HepG2 (cell line): ENCODE data around the gene RECQL5. TPM values are rescaled to one million over a fixed set of nuclear protein-coding genes. Genes with fewer than 3 reads are reported as not detected.
A peak's percentile ranks its signal among the peaks of the same experiment; 100 is the strongest.

Experiments
- ATF7 ChIP-seq, 2 experiments: fragments of 450-650 bp in 1 of 2; sonication (generic) in 1 of 2; formaldehyde crosslinking in 1 of 2; IDR thresholded peaks; 2 replicates each; pipeline versions ENCODE4 v1.4.0 to v1.6.1; 2016 to 2020; ENCODE audit warnings: antibody characterized with exemption in 1 of 2, mild to moderate bottlenecking in 1 of 2, missing genetic modification reagents in 1 of 2
- CBFB ChIP-seq: sonication (generic); formaldehyde crosslinking; IDR thresholded peaks from 2 replicates; pipeline ENCODE4 v1.4.0; 2020; ENCODE audit warnings: missing genetic modification reagents
- EED ChIP-seq: sonication (generic); formaldehyde crosslinking; IDR thresholded peaks from 2 replicates; pipeline ENCODE4 v1.5.0; 2020; ENCODE audit warnings: mild to moderate bottlenecking, missing genetic modification reagents
- HNRNPL ChIP-seq: fragments of 200-400 bp; formaldehyde crosslinking; IDR thresholded peaks from 2 replicates; pipeline ENCODE4 v1.6.1; 2017; ENCODE audit warnings: mild to moderate bottlenecking, low read depth, low read length
- HNRNPLL ChIP-seq: fragments of 200-400 bp; formaldehyde crosslinking; IDR thresholded peaks from 2 replicates; pipeline ENCODE4 v1.6.1; 2017; ENCODE audit warnings: mild to moderate bottlenecking, low read depth, low read length; ENCODE audit not compliant: poor library complexity, severe bottlenecking
- HOXA3 ChIP-seq: sonication (generic); formaldehyde crosslinking; IDR thresholded peaks from 2 replicates; pipeline ENCODE4 v1.5.0; 2020; ENCODE audit warnings: missing genetic modification reagents
- MAZ ChIP-seq, 2 experiments: sonication (generic) in 1 of 2; formaldehyde crosslinking in 1 of 2; IDR thresholded peaks; 2 replicates each; pipeline versions ENCODE4 v1.5.0 to v1.6.1; 2012 to 2020; ENCODE audit warnings: low read depth in 2 of 2, mild to moderate bottlenecking in 2 of 2, borderline replicate concordance in 1 of 2, improper control_type of control experiment in 1 of 2, low read length in 1 of 2, missing genetic modification reagents in 1 of 2, moderate library complexity in 1 of 2
- PCBP1 ChIP-seq: fragments of 200-400 bp; formaldehyde crosslinking; IDR thresholded peaks from 2 replicates; pipeline ENCODE4 v1.6.1; 2017; ENCODE audit warnings: mild to moderate bottlenecking, low read depth, low read length, borderline replicate concordance
- RAD21 ChIP-seq: fragments of 450-650 bp; formaldehyde crosslinking; IDR thresholded peaks from 2 replicates; pipeline ENCODE4 v1.5.0; 2020; ENCODE audit warnings: mild to moderate bottlenecking
- SMAD1 ChIP-seq: sonication (generic); formaldehyde crosslinking; IDR thresholded peaks from 2 replicates; pipeline ENCODE4 v1.4.0; 2020; ENCODE audit warnings: missing genetic modification reagents, low read depth, mild to moderate bottlenecking, borderline replicate concordance
- SMC3 ChIP-seq: IDR thresholded peaks from 2 replicates; pipeline ENCODE4 v1.6.1; 2011; ENCODE audit warnings: low read length, improper control_type of control experiment
- STAG1 ChIP-seq: sonication (generic); formaldehyde crosslinking; IDR thresholded peaks from 2 replicates; pipeline ENCODE4 v1.4.0; 2020; ENCODE audit warnings: missing genetic modification reagents
- TSC22D2 ChIP-seq: sonication (generic); formaldehyde crosslinking; IDR thresholded peaks from 2 replicates; pipeline ENCODE4 v1.5.1; 2020; ENCODE audit warnings: missing genetic modification reagents, mild to moderate bottlenecking, borderline replicate concordance
- ZFY ChIP-seq: sonication (generic); formaldehyde crosslinking; IDR thresholded peaks from 2 replicates; pipeline ENCODE4 v1.4.0; 2020; ENCODE audit warnings: missing genetic modification reagents
- ZNF530 ChIP-seq: sonication (generic); formaldehyde crosslinking; IDR thresholded peaks from 2 replicates; pipeline ENCODE4 v1.5.0; 2020; ENCODE audit warnings: low read depth, mild to moderate bottlenecking, missing genetic modification reagents
- ZNF574 ChIP-seq: sonication (generic); formaldehyde crosslinking; IDR thresholded peaks from 2 replicates; pipeline ENCODE4 v1.4.0; 2020; ENCODE audit warnings: missing genetic modification reagents
- ZNF83 ChIP-seq: sonication (generic); formaldehyde crosslinking; IDR thresholded peaks from 2 replicates; pipeline ENCODE4 v1.4.0; 2020; ENCODE audit warnings: missing genetic modification reagents, mild to moderate bottlenecking, borderline replicate concordance
- ZNF891 ChIP-seq: sonication (generic); formaldehyde crosslinking; IDR thresholded peaks from 2 replicates; pipeline ENCODE4 v1.5.0; 2020; ENCODE audit warnings: mild to moderate bottlenecking, missing genetic modification reagents
- polyA plus RNA-seq, 8 experiments: library from polyadenylated mRNA; depleted of rRNA in 3 of 8; stranded (reverse) in 7 of 8; unstranded in 1 of 8; fragments of >200 nt; fragmentation: Illumina TruSeq in 4 of 8; extraction: Trizol in 4 of 8; gene quantifications; 2 replicates each; pipeline versions ENCODE4 v1.2.1 to v1.2.3, GENCODE V29; 2011 to 2016; ENCODE audit warnings: low read depth in 4 of 8, missing spikeins in 1 of 8, mixed read lengths in 1 of 8; ENCODE audit not compliant: insufficient read depth in 1 of 8
- total RNA-seq, 5 experiments: library from RNA; depleted of rRNA; stranded (reverse); fragments of >200 nt; fragmentation: Illumina TruSeq; extraction: Trizol; gene quantifications; 2 replicates each; pipeline ENCODE4 v1.2.3, GENCODE V29; 2016; ENCODE audit warnings: low read depth in 1 of 5
- TF ChIP-seq, protein P1 (sequence below): sonication (generic); formaldehyde crosslinking; IDR thresholded peaks from 2 replicates; pipeline ENCODE4 v1.9.0; 2021; ENCODE audit warnings: missing genetic modification reagents, borderline replicate concordance
- TF ChIP-seq, protein P2 (sequence below): sonication (generic); formaldehyde crosslinking; IDR thresholded peaks from 2 replicates; pipeline ENCODE4 v1.4.0; 2020; ENCODE audit warnings: low read depth, mild to moderate bottlenecking, missing genetic modification reagents

RECQL5 gene
- total and polyA plus RNA-seq, 2 of the 13 experiments (the other 11 are each of a cell fraction or from before 2014, with no cell fraction given), result 27.7 to 32.0 TPM

DNA sequence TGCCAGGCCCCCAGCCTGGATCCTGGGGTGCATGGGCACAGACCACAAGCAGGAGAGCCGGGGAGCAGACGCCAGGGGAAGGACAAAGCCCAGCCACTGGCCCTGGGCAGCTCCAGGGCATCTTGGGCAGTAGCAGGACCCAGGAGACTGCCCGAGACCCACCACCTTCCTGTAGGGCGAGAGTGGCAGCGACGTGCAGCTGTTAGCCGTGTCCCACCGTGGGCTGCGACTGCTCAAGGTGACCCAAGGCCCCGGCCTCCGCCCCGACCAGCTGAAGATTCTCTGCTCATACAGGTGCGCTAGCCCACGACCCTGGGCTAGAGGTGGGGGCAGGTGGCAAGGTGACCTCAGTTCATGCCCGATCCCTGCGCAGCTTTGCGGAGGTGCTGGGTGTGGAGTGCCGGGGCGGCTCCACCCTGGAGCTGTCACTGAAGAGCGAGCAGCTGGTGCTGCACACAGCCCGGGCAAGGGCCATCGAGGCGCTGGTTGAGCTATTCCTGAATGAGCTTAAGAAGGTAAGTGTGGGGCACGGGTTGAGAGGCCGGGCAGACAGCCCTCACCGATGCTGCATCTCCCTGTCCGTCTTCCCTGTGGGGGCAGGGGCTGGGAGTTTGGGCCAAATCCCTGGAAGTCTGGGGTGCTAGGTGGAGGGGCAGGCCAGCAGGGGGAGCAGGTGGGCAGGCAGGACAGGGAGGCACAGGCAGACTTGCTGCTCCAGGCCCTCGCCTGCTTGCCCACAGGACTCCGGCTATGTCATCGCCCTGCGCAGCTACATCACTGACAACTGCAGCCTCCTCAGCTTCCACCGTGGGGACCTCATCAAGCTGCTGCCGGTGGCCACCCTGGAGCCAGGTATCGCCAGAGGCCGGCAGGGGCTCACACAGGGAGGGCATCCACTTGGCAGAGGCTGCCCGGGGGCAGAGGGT is 47.2 kb downstream of the RECQL5 start (continued):
- TF ChIP-seq, protein P1, sequence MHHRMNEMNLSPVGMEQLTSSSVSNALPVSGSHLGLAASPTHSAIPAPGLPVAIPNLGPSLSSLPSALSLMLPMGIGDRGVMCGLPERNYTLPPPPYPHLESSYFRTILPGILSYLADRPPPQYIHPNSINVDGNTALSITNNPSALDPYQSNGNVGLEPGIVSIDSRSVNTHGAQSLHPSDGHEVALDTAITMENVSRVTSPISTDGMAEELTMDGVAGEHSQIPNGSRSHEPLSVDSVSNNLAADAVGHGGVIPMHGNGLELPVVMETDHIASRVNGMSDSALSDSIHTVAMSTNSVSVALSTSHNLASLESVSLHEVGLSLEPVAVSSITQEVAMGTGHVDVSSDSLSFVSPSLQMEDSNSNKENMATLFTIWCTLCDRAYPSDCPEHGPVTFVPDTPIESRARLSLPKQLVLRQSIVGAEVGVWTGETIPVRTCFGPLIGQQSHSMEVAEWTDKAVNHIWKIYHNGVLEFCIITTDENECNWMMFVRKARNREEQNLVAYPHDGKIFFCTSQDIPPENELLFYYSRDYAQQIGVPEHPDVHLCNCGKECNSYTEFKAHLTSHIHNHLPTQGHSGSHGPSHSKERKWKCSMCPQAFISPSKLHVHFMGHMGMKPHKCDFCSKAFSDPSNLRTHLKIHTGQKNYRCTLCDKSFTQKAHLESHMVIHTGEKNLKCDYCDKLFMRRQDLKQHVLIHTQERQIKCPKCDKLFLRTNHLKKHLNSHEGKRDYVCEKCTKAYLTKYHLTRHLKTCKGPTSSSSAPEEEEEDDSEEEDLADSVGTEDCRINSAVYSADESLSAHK, result no peak
- TF ChIP-seq ZNF574 (CRISPR knock-in tag), result 0 out of 2 replicates have a peak, but pooled peaks have one; percentile 23
- TF ChIP-seq STAG1 (CRISPR knock-in tag), result peak; percentile 50
- 0 out of 2 replicates have a peak, but pooled peaks have one; percentile 64 for TF ChIP-seq PCBP1
- peak; percentile 9; the same call in 1 of the 2 replicates for TF ChIP-seq ZFY (CRISPR knock-in tag)
- TF ChIP-seq ZNF530 (CRISPR knock-in tag), result no peak
- no peak for TF ChIP-seq CBFB (CRISPR knock-in tag)
- TF ChIP-seq ATF7 (IDR thresholded peaks at IDR 0.05), result no peak
- peak; percentile 16; the same call in 1 of the 2 replicates for TF ChIP-seq ATF7 (CRISPR knock-in tag; IDR thresholded peaks at IDR 0.05)
- TF ChIP-seq EED (CRISPR knock-in tag), result peak; percentile 58; the same call in 1 of the 2 replicates
- 0 out of 2 replicates have a peak, but pooled peaks have one; percentile 57 for TF ChIP-seq HNRNPL
- TF ChIP-seq, protein P2, sequence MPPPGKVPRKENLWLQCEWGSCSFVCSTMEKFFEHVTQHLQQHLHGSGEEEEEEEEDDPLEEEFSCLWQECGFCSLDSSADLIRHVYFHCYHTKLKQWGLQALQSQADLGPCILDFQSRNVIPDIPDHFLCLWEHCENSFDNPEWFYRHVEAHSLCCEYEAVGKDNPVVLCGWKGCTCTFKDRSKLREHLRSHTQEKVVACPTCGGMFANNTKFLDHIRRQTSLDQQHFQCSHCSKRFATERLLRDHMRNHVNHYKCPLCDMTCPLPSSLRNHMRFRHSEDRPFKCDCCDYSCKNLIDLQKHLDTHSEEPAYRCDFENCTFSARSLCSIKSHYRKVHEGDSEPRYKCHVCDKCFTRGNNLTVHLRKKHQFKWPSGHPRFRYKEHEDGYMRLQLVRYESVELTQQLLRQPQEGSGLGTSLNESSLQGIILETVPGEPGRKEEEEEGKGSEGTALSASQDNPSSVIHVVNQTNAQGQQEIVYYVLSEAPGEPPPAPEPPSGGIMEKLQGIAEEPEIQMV (CRISPR knock-in tag), result no peak
- no peak for TF ChIP-seq ZNF83 (CRISPR knock-in tag)
- TF ChIP-seq SMAD1 (CRISPR knock-in tag), result no peak
- no peak for TF ChIP-seq MAZ (IDR thresholded peaks at IDR 0.05; ENCODE audit: borderline replicate concordance, low read depth, low read length)
- peak; percentile 41; the same call in 1 of the 2 replicates for TF ChIP-seq MAZ (CRISPR knock-in tag; IDR thresholded peaks at IDR 0.05; ENCODE audit: low read depth)
- peak; percentile 12; the same call in 1 of the 2 replicates for TF ChIP-seq HOXA3 (CRISPR knock-in tag)
- peak; percentile 12; the same call in 1 of the 2 replicates for TF ChIP-seq SMC3
- TF ChIP-seq TSC22D2 (CRISPR knock-in tag), result no peak
- TF ChIP-seq ZNF891 (CRISPR knock-in tag), result 0 out of 2 replicates have a peak, but pooled peaks have one; percentile 31
- peak; percentile 49 for TF ChIP-seq RAD21
- peak; percentile 44 for TF ChIP-seq HNRNPLL
